ENCODE results near the gene SPRR2E. TPM values are rescaled to one million over a fixed set of nuclear protein-coding genes. Genes with fewer than 3 reads are reported as not detected.

Gene SPRR2E
- total RNA-seq, 1 donor from 2014 or later, result not detected

GRCh38 chr1:153081736-153082135, 12.6 kb downstream of the SPRR2E start:
- H3K27ac Mint-ChIP-seq, result no peak overlapping the region
- no peak for TF ChIP-seq CTCF (IDR thresholded peaks at IDR 0.05; ENCODE audit: unreplicated experiment)
- H3K4me3 Mint-ChIP-seq (ENCODE audit: low read depth), result no peak overlapping the region
- H3K4me1 Mint-ChIP-seq (ENCODE audit: low read depth), result peaks cover 5% of the 10 kb centered on the region
- H3K27me3 Mint-ChIP-seq, result no peaks in the 10 kb centered on the region
- H3K9me3 Mint-ChIP-seq (ENCODE audit: low read depth), result peaks cover 11% of the 10 kb centered on the region
- H3K36me3 Mint-ChIP-seq (ENCODE audit: insufficient read depth), result no peaks in the 10 kb centered on the region
- no peak for DNase-seq (ENCODE audit: low spot score, unreplicated experiment)

- H3K27me3 Mint-ChIP-seq, result peaks cover 8% of the 10 kb centered on the region
- H3K27ac Mint-ChIP-seq, result no peak overlapping the region
- no peak for TF ChIP-seq CTCF (IDR thresholded peaks at IDR 0.05; ENCODE audit: unreplicated experiment)
- DNase-seq (ENCODE audit: low spot score, unreplicated experiment), result no peak
- H3K36me3 Mint-ChIP-seq (ENCODE audit: insufficient read depth), result no peaks in the 10 kb centered on the region
- no peak overlapping the region for H3K4me3 Mint-ChIP-seq (ENCODE audit: low read depth)
- H3K9me3 Mint-ChIP-seq (ENCODE audit: low read depth), result no peaks in the 10 kb centered on the region
- no peaks in the 10 kb centered on the region for H3K4me1 Mint-ChIP-seq (ENCODE audit: low read depth)
Observed at GRCh38 chr1:153072806-153073726, 21.3 kb downstream of the SPRR2E start.

- Mint-ChIP-seq H3K4me3 (ENCODE audit: low read depth) (no peak within 1 kb of the TSS), H3K36me3 (ENCODE audit: insufficient read depth) (no peaks in the 10 kb centered on the region), H3K9me3 (ENCODE audit: low read depth) (no peaks in the 10 kb centered on the region), H3K27ac (no peak within 1 kb of the TSS), H3K27me3 (peaks cover 12% of the 10 kb centered on the region), H3K4me1 (ENCODE audit: low read depth) (no peaks in the 10 kb centered on the region)
- DNase-seq (ENCODE audit: low spot score, unreplicated experiment), result no peak
- TF ChIP-seq CTCF (IDR thresholded peaks at IDR 0.05; ENCODE audit: unreplicated experiment), result no peak
Observed at GRCh38 chr1:153071511-153071910, 22.8 kb downstream of the SPRR2E start, which contains the start of gene SPRR2B. TSS of gene SPRR2B (minus strand) at chr1:153071611. CDS start at chr1:153070839, 772 bp downstream.

- no peaks in the 10 kb centered on the region for H3K36me3 Mint-ChIP-seq (ENCODE audit: insufficient read depth)
- H3K9me3 Mint-ChIP-seq (ENCODE audit: low read depth), result no peaks in the 10 kb centered on the region
- DNase-seq (ENCODE audit: low spot score, unreplicated experiment), result no peak
- no peaks in the 10 kb centered on the region for H3K4me1 Mint-ChIP-seq (ENCODE audit: low read depth)
- TF ChIP-seq CTCF (IDR thresholded peaks at IDR 0.05; ENCODE audit: unreplicated experiment), result no peak
- peaks cover 12% of the 10 kb centered on the region for H3K27me3 Mint-ChIP-seq
- H3K4me3 Mint-ChIP-seq (ENCODE audit: low read depth), result no peak overlapping the region
- no peak overlapping the region for H3K27ac Mint-ChIP-seq
Observed at GRCh38 chr1:153070243-153070642, 24.1 kb downstream of the SPRR2E start.

- Mint-ChIP-seq H3K9me3 (ENCODE audit: low read depth) (no peaks in the 10 kb centered on the region), H3K36me3 (ENCODE audit: insufficient read depth) (no peaks in the 10 kb centered on the region), H3K4me3 (ENCODE audit: low read depth) (no peak overlapping the region), H3K4me1 (ENCODE audit: low read depth) (no peaks in the 10 kb centered on the region), H3K27me3 (peaks cover 9% of the 10 kb centered on the region), H3K27ac (no peak overlapping the region)
- TF ChIP-seq CTCF (IDR thresholded peaks at IDR 0.05; ENCODE audit: unreplicated experiment), result no peak
- DNase-seq (ENCODE audit: low spot score, unreplicated experiment), result no peak
Observed at GRCh38 chr1:153058826-153059784, 35.2 kb downstream of the SPRR2E start.
